Mucosa of stomach (tissue), 1 donor: ENCODE measurements around the gene CEP63.
"Not testable (repeated sequence)": the region's sequence is repeated elsewhere in the genome, so short reads cannot be mapped to it uniquely, and the experiment has no call there.

Source experiments
- H3K27me3 ChIP-seq: one replicate; pipeline ENCODE4 v1.7.0; 2013; ENCODE audit warnings: mild to moderate bottlenecking, low read length; ENCODE audit not compliant: control insufficient read depth, insufficient read depth
- H3K36me3 ChIP-seq: one replicate; pipeline ENCODE4 v1.7.0; 2013; ENCODE audit warnings: low read length; ENCODE audit not compliant: control insufficient read depth, insufficient read depth
- H3K4me1 ChIP-seq: one replicate; pipeline ENCODE4 v1.7.0; 2013; ENCODE audit warnings: mild to moderate bottlenecking, low read length; ENCODE audit not compliant: control insufficient read depth, insufficient read depth
- H3K4me3 ChIP-seq: one replicate; pipeline ENCODE4 v1.7.0; 2013; ENCODE audit warnings: low read length
- H3K9ac ChIP-seq: one replicate; pipeline ENCODE4 v1.7.0; 2013; ENCODE audit warnings: mild to moderate bottlenecking, low read length, moderate library complexity
- H3K9me3 ChIP-seq: one replicate; pipeline ENCODE4 v1.7.0; 2013; ENCODE audit warnings: mild to moderate bottlenecking, low read length, moderate library complexity; ENCODE audit not compliant: control insufficient read depth
- donor health status: Pancreatic carcinoma.

Gene CEP63

DNA sequence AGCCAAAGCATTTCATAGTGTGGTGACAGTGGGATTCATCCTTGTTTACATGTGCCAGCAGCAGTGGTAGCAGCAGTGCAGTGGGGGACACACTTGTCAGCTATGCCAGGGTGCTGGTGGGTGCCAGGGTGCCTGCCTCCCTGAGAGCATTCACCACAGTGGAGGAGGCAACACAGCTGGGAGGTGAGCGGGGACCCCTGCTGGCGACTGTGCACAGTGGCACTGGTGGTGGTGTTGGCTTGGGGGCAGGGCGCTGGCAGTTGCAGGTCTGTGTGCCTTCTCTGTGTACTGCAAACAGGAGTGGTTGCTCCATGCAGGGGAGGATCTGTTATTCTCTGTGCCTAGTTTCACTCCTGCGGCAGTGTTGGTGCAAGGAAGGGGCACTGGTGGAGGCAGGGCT is 41.2 kb downstream of the CEP63 start:
- no peaks in the 10 kb centered on the region for H3K4me1 ChIP-seq
- H3K9me3 ChIP-seq, result peaks cover 8% of the 10 kb centered on the region
- H3K36me3 ChIP-seq, result no peaks in the 10 kb centered on the region
- H3K9ac ChIP-seq, result no peak overlapping the region
- H3K4me3 ChIP-seq, result no peak overlapping the region
- no peaks in the 10 kb centered on the region for H3K27me3 ChIP-seq

DNA sequence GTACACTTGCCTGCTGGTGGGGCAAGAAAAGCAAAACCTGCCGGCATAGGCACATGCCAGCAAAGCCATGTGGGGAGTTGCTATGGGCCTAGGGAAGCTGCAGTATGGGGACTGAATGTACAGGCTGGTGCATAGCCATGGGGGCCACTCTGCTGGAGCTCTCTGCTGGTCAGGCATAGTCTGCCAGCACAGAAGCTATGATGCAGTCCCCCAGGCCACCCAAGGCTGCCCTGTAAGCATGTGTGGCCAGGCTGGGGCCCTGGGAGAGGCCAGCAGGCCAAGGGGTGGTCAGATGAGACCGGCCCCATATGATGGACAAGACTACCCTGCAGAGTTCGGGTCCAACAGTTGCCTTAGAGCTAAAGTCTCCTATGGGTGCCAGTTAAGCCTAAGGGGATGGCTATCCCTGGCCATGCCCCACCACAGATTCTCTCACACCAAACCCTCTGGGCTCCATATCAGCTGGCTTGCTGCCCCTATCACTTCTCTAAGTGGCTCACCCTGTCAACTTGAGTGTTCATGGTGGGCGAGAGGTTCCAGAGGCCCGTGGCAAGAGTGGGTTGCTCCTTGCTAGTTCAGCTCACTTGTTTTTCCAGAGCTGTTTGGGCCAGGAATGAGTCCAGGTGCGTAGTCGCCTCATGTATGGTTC is 41.8 kb downstream of the CEP63 start:
- Histone ChIP-seq H3K4me3 (no peak overlapping the region), H3K36me3 (no peaks in the 10 kb centered on the region), H3K9ac (no peak overlapping the region), H3K4me1 (no peaks in the 10 kb centered on the region), H3K27me3 (no peaks in the 10 kb centered on the region), H3K9me3 (peaks cover 8% of the 10 kb centered on the region)

DNA sequence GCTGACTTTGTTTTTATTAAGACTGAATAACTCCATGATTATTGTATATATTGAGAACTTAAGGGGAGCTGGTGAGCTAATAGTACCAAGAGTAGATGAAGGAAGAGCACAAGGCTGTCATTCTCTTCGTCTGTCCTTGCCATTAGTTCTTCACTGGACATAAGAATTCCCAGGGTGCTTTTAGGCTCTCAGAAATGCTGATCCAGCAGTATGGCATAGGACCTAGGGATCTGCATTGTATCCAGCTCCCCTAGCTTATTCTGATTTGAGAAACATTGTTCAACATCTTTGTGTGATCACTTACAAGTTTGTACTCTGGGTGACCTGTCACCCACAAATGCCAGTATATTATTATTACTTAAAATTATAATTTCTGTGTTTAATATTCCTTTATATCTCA is 47.6 kb downstream of the CEP63 start:
- Histone ChIP-seq H3K4me3 (no peak overlapping the region), H3K9ac (no peak overlapping the region), H3K4me1 (no peaks in the 10 kb centered on the region), H3K36me3 (peaks cover 4% of the 10 kb centered on the region), H3K9me3 (no peaks in the 10 kb centered on the region), H3K27me3 (no peaks in the 10 kb centered on the region)

DNA sequence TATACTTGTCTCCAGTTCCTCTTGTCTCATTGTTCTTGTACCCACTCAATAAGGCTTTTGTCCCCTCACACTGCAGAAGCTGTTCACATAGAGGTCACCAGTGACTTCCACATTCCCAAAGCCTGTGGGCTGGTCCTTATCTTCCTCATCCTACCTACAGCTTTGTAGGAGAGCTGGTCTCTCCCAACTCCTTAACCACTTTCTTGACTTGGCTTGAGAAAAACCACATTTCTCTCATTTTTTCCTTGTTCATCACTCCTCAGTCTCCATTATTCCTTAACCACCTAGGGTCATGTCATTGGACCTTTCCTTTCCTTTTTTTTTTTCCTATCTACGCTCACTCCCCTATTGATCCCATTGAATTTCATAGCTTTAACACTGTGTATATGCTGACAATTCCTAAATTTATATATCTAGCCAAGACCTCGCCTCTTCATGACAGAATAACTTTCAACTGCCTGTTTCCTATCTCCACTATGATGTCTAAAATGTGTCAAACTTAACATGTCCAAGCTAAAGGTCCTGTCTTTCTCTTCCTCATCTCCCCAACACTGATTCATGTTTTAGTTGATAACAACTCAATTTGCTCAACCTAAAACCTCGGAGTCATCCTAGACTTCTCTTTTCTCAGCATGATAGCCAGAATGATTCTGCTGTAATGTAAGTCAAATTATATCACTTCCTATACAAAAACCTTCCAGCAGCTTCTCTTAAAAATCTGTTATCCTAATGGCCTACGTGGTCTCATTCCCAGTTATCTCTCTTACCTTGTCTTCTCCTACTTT is 49.5 kb downstream of the CEP63 start:
- no peak overlapping the region for H3K4me3 ChIP-seq
- no peak overlapping the region for H3K9ac ChIP-seq
- H3K4me1 ChIP-seq, result no peaks in the 10 kb centered on the region
- H3K27me3 ChIP-seq, result no peaks in the 10 kb centered on the region
- H3K9me3 ChIP-seq, result no peaks in the 10 kb centered on the region
- H3K36me3 ChIP-seq, result peaks cover 4% of the 10 kb centered on the region

DNA sequence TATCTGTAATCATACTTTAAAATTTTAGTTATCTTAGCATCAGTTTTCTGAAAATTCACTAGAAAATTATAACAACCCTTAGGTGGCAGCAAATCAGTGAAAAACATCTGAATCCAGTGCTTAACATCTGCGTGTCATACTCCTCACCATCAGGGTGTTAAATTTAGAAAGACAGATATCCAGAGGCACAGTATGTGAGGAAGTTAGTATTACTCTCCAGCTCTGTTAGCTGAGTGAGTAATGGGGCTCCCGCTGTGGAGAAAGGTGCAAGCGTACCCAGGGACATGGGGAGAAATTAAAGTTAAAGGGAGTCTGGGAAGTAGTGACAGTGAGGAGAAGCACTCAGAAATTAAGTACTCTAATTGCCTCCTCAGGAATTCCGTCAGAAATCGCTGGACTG is 50.9 kb downstream of the CEP63 start:
- Histone ChIP-seq H3K36me3 (peaks cover 4% of the 10 kb centered on the region), H3K27me3 (no peaks in the 10 kb centered on the region), H3K4me3 (no peak overlapping the region), H3K4me1 (no peaks in the 10 kb centered on the region), H3K9ac (no peak overlapping the region), H3K9me3 (no peaks in the 10 kb centered on the region)

DNA sequence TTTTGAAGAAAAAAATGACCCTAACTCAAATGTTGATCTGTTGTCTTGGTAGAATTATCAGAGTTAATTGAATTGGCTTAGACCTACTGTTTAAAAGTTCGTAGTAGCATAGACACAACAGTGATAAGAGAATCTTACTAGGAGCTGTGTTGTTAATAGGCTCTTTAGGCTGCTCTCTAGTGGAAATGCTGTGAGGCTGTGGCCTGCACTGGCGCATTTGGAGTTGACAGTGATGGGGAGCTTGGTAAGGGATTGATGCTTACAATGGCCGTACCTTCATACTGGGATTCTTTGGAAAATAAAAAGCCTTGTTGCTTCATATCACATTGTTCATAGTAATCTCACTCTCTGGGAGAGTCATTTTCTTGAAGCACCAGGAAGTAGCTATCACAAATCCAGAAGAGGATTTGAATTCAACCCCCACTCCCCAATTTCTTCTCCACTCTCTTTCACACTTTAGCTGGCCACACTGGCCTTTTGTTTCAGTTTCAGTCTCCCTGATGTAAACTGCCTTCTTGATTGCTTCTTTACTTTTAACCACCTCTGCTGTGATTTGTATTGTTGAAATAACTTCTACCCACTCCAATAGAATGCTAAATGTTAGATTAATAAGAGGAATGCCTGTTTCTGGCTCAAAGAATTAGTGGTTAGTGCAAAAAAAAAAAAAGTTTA is 56.6 kb downstream of the CEP63 start:
- no peak overlapping the region for H3K9ac ChIP-seq
- H3K36me3 ChIP-seq, result peaks cover 3% of the 10 kb centered on the region
- H3K27me3 ChIP-seq, result no peaks in the 10 kb centered on the region
- H3K4me1 ChIP-seq, result no peaks in the 10 kb centered on the region
- H3K4me3 ChIP-seq, result no peak overlapping the region
- no peaks in the 10 kb centered on the region for H3K9me3 ChIP-seq

DNA sequence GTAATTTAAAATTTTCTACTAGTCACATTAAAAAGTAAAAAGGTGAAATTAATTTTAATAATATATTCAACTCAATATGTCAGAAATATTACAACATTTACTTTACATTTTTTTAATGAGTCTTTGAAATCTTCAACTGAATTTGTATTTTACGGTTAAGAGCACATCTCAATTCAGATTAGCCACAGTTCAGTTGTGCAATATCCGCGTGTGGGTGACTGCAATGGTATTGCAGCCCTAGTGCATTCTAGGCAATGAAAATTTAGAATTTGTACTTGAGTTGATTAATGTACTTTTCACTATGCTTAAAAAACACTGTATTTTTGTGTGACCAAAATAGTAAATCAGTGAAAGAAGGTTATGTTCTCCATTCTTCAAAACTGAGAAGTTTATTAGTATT is 57.3 kb downstream of the CEP63 start:
- Histone ChIP-seq H3K4me3 (no peak overlapping the region), H3K4me1 (no peaks in the 10 kb centered on the region), H3K27me3 (no peaks in the 10 kb centered on the region), H3K9ac (no peak overlapping the region), H3K36me3 (no peaks in the 10 kb centered on the region), H3K9me3 (no peaks in the 10 kb centered on the region)

DNA sequence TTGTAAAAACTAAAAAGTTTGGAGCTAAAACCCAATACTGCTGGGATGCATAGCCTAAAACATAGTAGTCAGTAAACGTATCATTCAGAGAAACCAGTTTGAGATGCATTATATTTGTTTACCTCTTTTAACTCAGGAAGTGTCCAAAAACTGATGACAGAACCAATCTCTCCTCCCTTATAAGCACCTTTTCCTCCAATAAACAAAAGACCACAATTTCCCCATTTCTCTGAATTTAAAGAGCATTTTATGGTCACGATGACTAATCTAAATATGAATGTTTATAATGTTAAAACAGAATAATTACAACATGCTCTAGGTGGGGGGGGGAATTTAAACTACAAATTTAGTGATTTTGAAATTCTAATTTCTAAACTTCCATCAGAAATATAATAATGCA is 58.5 kb downstream of the CEP63 start:
- Histone ChIP-seq H3K4me3 (no peak overlapping the region), H3K36me3 (no peaks in the 10 kb centered on the region), H3K4me1 (no peaks in the 10 kb centered on the region), H3K9me3 (no peaks in the 10 kb centered on the region), H3K9ac (no peak overlapping the region), H3K27me3 (no peaks in the 10 kb centered on the region)

DNA sequence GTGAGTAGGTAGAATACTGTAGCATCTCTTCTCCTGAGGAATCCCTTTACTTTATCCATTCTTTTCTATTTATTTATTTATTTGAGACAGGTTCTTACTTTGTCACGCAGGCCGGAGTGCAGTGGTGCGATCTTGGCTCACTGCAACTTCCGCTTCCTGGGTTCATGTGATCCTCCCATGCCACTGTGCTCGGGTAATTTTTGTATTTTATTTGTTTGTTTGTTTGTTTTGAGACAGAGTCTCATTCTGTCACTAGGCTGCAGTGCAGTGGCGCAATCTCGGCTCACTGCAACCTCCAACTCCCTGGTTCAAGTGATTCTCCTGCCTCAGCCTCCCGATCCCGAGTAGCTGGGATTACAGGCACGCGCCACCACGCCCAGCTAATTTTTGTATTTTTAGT is 58.9 kb downstream of the CEP63 start:
- H3K4me3 ChIP-seq, H3K9me3 ChIP-seq, H3K9ac ChIP-seq, H3K4me1 ChIP-seq, H3K36me3 ChIP-seq, H3K27me3 ChIP-seq: not testable (repeated sequence)

DNA sequence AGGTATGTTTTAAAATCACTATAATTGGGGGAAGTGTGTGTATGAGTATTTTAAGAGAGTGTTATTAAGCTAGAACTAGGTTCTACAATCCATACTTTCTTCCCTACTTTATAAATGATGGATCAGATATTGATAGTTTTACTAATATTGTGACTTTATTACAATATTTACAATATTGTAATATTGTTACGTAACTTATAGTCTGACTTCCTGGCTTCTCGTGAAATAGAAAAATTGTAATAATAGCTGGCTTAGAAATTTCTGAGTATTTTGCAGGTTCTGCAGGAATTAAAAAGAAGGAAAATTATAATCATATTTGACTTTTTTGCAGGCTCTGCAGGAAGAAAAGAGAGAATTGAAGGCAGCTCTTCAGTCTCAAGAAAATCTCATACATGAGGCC is 60.0 kb downstream of the CEP63 start:
- Histone ChIP-seq H3K9ac (no peak overlapping the region), H3K4me3 (no peak overlapping the region), H3K9me3 (no peaks in the 10 kb centered on the region), H3K4me1 (no peaks in the 10 kb centered on the region), H3K36me3 (no peaks in the 10 kb centered on the region), H3K27me3 (no peaks in the 10 kb centered on the region)

DNA sequence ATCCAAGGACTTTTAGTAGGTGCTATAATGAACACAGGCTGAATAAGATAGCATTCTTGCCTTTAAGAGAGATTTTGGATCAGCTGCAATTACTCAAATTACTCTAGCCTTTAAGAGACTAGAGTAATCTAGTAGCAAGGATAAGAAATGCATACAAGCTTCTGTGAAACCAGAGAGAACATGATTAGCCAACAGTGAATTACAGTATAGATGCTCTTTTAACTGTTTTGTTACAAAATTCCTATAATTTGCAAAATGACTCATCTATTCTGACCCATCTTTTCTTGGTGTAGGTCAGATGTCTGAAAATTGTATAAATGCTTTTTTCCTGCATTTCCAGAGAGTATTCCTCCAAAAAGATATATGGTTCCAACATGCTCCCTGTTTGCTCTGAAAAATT is 66.9 kb downstream of the CEP63 start:
- Histone ChIP-seq H3K9me3 (no peaks in the 10 kb centered on the region), H3K4me1 (no peaks in the 10 kb centered on the region), H3K9ac (no peak overlapping the region), H3K4me3 (no peak overlapping the region), H3K36me3 (no peaks in the 10 kb centered on the region), H3K27me3 (no peaks in the 10 kb centered on the region)

DNA sequence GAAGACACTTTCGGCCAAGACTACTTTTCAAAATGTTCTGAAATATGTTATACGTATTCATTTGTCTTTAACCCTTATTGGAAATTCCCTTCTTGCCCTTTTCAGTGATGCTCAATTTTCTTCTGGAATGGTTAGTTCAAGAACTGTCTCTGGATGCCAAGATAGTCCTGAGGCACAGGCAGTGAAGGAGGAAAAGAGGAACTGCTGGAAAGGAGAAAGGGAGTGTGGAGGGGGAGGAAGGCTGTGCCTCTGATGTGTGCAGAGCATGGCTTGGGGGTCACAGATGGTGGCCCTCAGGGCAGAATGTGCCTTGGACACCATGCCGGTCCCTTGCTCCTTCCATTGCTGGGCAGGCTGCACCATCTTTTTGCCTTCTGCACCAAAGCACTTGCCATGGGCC is 73.7 kb downstream of the CEP63 start:
- Histone ChIP-seq H3K36me3 (no peaks in the 10 kb centered on the region), H3K4me1 (peaks cover 6% of the 10 kb centered on the region), H3K9ac (no peak overlapping the region), H3K4me3 (no peak overlapping the region), H3K9me3 (no peaks in the 10 kb centered on the region), H3K27me3 (no peaks in the 10 kb centered on the region)
